PC-3 (cell line): Measurements from ENCODE around the gene DYSF.

ENCODE experiments used
- CTCF ChIP-seq: fragments of 300-600 bp; sonication (generic); conservative IDR thresholded peaks from 2 replicates; pipeline ENCODE4 v1.5.1; 2017; ENCODE audit warnings: antibody characterized with exemption, low read depth, mild to moderate bottlenecking, low read length
- EZH2 ChIP-seq: fragments of 300-600 bp; sonication (generic); IDR thresholded peaks from one replicate; pipeline ENCODE4 v1.6.1; 2017; ENCODE audit warnings: antibody characterized with exemption, mild to moderate bottlenecking, low read length; ENCODE audit not compliant: unreplicated experiment
- EZH2phosphoT487 ChIP-seq: fragments of 300-600 bp; sonication (generic); IDR thresholded peaks from 2 replicates; pipeline ENCODE4 v1.6.1; 2018; ENCODE audit warnings: mild to moderate bottlenecking, antibody characterized with exemption, low read length, borderline replicate concordance

- TF ChIP-seq CTCF (no peak), EZH2phosphoT487 (no peak), EZH2 (no peak)
Observed at GRCh38 chr2:71499691-71500090, 46.3 kb downstream of the DYSF start.
